NAMALWA (cell line): Measurements from ENCODE around the gene GLRA3.
"Not testable (repeated sequence)": the region's sequence is repeated elsewhere in the genome, so short reads cannot be mapped to it uniquely, and the experiment has no call there.

ENCODE experiments used
- DNase-seq: peaks from one replicate; pipeline ENCODE4 v3.0.0-alpha.2; 2015; ENCODE audit warnings: low spot score

GLRA3 gene

DNA sequence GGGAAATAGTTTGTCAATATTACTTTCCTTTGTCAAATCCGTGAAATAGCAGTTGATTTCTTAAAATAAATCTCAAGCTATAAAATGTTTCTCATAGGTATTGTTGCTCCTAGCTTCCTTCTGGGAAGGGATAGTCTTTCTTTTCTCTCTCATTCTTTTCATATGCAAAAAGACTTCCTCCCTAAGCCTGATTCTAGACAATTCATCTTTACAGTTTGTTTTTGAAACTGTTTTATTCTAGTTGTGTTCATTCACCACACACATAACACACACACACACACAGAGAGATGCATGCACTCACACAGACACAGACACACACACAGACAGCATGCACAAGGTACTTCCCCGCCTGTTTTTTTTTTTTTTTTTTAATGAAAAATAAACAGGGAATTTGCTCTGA is 18.2 kb downstream of the GLRA3 start:
- no peak for DNase-seq

DNA sequence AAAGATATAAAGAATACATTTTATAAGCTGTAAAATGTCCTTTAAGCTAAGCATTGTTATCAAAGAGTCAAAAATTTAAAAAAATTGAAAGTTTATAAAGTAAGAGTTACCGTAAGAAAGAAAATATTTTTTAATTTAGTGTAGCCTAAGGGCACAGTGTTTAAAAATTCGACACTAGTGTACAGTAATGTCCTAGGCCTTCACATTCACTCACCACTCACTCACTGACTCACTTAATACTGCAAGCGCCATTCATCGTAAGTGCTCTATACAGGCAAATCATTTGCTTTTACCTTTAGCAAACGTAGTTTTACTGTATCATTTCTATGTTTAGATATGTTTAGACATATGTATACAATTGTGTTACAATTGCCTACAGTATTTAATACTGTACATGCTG is 20.2 kb downstream of the GLRA3 start:
- no peak for DNase-seq

DNA sequence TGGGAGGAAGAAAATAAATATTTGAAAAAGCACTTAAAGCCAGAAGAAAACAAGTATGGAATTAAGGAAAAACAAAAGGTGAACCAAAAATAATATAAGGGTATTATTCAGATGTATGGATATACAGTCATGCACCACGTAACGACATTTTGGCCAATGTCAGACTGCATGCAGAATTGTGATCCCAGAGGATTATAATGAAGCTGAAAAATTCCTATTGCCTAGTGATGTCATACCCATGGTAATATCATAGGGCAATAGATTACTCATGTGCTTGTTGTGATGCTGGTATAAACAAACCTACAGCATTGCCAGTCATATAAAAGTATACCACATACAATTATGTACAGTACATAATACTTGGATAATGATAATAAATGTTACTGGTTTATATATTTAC is 20.9 kb downstream of the GLRA3 start:
- no peak for DNase-seq

DNA sequence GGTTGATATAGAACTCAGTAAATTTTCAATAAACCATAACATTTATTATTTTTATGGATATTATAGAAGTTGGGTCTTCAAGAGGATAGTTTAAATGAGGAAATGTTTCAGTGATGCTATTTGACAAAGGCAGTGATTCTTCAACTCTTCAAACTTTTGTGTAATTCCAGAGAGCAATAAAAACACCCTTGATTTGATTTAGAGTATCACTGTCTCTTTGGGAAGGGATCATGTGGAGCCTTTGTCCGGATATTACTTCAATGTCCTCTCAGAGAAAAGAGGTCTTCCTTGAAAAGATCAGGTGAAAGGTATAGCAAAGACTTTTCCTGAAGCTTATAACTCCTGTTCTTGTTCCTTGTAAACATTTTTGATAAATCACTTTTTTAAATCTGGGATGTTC is 23.3 kb downstream of the GLRA3 start:
- no peak for DNase-seq

DNA sequence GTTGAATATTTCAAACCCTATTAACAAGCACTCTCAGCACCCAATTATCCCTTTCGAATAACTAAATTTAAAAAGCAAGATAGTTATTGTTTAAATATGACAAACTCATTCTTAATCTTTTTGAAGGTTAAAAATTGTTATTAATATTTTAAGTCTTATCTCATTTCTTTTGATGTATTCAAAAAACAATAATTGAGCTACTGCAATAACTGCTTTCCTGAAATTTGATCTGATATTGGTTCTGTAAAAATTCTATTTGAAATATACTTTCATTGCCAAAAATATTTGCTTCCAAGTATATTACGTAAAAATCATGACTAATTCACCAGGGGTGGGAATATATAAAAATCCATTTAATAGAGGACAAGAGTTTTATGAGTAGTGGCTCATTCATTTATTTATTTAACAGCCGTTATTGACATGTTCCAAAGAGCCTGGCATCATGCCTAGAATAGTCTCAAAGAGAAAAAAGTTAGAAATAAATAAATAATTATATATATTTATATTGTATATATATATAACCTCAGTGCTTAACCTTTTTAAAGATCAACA is 34.4 kb downstream of the GLRA3 start:
- no peak for DNase-seq

DNA sequence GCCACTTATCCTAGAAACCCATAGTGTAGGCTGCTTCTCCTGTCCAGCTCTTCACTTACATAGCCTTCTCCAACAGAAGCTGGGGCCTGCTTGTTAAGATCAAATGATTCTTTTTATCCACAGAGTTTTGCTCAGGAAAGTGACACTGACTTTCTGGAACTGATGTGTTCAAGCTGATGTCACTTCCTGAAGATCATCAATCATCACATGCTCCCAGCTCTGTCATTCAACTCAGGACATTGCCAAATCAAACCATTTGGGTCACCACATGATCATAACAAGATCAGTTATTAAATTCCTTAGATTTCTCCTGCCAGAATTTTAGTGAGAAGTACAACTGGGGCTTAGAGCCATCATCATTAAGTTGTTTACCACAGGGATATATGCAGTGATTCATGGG is 39.4 kb downstream of the GLRA3 start:
- DNase-seq: no peak

DNA sequence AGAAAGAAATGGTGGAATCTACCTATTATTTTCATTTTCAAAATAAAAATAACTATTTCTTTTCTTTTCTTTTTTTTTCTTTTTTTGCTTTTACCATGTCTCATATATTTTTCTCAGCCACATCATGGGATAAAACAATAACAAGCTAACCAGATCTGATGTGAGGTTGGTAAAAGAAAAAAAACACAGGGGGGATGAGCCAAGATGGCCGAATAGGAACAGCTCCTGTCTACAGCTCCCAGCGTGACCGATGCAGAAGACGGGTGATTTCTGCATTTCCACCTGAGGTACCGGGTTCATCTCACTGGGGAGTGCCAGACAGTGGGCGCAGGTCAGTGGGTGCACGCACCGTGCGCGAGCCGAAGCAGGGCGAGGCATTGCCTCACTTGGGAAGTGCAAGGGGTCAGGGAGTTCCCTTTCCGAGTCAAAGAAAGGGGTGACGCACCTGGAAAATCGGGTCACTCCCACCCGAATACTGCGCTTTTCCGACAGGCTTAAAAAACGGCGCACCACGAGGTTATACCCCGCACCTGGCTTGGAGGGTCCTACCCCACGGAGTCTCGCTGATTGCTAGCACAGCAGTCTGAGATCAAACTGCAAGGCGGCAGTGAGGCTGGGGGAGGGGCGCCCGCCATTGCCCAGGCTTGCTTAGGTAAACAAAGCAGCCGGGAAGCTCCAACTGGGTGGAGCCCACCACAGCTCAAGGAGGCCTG is 50.6 kb downstream of the GLRA3 start:
- DNase-seq: not testable (repeated sequence)

DNA sequence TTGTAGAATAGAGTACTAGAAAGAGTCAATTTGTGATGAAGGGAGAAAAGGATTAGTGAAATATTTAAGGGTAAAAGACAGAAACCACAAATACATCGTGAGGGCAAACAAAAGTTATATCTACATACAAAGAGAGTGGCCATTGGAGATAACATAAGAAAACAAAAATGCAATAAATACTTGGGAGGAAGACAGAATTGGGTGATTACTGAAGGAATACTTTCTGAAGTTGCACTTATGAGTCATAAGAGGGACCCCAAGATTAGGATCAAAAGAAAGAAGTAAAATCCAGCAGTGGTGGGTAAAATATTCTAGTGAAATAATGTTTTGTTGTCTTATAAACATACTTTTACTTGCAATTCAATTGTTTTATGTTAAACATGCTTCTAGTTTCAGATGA is 53.7 kb downstream of the GLRA3 start:
- DNase-seq: no peak

DNA sequence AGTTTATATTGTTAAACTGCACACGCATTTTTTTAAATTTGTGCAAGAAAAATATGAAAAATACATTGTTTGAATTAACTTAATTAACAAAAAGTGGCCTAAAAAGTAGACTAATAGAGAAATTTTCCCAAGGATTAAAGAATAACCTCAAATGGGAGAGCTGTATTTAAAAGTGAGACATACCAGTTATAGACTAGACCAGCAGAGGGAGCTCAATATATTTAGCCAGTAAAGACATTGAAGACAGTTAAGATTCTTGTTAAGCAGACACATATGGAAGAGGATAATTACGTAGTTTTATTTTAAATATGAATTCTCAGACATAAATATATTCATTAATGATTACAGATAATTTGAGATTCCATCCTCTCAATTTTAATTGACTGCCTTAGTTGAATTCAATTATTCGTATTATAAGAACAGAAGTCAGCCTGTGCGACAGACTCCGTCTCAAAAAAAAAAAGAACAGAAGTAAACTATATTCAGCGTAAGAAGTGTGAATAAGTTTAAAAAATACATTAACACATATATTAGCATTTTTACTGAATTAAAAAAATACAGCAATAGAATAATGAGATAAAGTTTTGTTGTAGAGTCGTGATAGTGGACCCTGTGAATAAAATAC is 64.8 kb downstream of the GLRA3 start:
- peak; percentile 75 for DNase-seq

DNA sequence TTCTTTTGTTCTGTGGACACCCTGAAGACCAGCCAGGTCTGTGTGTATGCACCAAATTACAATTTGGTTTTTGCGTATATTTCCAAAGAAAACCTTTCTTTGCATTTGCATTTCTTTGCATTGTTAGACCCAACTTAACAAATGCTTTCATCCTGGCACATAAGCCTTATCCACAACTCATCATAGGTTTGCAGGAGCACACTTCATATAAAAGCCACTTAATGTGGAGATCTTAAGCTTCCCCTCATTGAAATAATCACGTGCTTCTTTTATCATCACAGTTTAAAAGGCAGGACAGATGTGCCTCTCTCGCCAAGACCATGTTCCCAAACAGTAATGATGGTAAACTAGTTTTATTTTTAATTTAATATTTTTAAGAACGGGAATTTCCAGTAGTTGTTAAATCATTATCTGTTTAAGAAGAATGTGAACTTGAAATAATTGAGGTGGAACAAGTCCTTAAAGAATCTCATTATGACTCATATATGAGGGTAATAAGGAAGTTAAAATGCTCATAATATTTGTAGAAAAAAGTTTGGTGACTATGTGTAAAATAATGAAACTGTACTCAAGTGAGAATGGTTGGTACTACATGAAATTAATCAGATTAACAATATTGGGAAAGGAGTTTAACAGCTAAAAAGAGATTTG is 65.5 kb downstream of the GLRA3 start:
- no peak for DNase-seq

DNA sequence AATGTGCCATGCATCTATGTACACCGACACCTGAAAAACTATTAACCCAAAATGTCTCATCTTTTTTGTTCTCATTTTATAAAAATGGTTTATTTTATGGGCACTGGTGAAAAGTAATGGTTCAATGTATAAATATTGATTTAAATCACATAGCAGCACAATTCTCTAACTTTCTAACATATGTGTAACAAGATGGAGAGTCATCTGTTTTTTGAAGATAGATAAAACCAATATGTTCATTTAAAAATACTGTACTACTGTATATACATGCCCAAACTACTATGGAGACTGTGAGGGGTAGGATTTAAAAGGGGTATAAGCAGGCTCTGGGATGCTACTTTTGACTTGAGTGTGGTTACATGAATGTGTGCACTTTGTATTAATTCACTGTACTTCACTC is 67.6 kb downstream of the GLRA3 start:
- DNase-seq: no peak

DNA sequence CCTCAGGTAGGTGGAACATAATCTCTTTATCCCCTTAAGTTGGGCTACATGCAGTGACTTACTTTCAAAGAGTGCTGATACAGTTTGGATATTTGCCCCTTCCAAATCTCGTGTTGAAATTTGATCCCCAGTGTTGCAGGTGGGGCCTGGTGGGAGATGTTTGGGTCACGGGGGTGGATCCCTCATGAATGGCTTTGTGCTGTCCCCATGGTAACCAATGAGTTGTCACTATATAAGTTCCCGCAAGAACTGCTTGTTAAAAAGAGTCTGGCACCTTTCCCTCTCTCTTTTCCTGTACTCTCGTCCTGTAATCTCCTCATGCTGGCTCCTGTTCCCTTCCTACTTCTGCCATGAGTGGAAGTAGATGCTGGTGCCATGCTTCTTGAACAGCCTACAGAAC is 71.3 kb downstream of the GLRA3 start:
- DNase-seq: no peak

DNA sequence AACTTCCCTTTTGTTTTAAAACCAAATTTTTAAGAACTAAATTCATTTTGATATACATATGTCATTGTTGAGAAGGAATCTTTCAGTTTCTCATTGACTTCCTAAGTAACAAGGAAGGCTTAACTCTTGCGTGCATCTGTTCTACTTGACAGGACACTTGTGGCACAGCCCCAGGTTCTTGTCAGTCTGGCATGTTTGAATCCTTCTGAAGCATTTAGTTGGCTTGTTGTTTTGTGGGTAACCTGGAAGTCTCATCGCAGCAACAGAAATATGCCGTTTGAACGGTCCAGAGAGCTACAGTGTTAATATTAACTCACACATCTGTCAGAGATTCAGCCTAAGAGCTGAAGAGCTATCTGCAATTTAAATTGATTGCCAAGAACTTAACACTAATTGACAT is 76.0 kb downstream of the GLRA3 start:
- no peak for DNase-seq

DNA sequence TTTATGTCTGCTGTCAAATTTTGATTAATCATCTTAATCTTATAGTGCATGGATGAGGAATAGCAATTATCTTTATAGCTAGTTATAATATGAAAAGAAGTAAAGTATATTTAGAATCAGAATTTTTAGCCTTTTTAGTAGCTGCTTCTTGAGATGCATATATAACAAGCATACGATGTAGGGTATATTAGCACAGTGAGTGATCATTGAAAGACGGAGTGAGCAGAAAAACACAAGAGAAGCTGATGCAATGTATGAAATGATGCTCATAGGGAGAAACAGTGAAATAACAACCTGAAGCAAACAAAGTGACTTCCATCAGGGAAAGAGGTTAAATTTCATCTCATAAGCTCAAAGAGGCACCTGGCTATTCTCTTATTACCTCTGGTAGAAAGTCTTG is 77.0 kb downstream of the GLRA3 start:
- no peak for DNase-seq

DNA sequence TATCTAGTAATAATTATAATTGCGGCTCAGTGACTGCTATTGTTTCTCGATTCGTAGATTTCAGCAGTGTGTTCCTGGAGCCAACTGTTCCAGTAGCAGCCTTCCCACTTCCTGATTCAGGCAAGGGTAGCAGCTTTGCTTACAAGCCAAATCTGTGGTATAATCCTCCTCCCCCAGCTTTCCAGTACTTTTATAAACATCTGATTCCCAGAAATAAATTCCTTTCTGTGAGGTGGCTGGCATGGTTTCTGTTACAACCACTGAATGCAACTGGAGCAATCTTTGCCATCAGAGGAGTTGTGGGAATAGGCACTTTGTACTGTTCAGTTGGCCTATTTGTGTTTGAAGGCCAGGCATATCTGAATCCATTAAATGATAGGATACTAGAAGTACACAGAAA is 80.0 kb downstream of the GLRA3 start:
- DNase-seq: no peak

DNA sequence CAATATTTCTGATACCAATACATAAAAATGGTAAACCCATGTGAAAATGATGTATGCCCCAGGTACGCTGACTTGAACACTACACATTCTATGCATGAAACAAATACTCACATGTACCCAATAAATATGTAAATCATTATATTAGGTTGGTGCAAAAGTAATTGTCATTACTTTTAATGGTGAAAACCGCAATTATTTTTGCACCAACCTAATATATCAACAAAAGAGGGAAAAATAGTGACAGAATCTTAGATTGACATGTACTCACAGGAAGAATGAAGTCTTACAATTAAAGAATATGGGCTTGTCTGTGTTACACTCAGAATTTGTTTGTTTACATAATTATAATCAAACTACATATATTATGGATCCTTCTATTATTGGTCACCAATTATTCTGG is 82.3 kb downstream of the GLRA3 start:
- no peak for DNase-seq

DNA sequence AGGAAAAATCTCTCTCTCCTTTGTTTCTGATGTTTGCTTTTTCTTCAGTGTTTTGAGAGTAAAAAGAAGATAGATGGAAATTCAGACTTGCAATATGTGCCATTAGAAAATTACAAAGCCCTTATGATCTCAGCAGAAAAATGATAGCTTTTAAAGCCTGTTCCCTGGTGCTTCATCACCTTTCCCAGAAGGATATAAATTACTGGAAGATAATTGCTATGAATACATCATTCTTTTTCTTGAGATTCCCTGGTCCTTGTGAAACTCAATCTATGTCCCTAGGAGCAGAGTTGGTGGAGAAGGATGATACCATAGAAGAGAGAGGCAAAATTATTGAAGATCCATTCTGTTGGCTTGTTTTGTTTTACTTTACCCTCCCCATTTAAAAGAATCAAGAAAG is 86.5 kb downstream of the GLRA3 start:
- no peak for DNase-seq

DNA sequence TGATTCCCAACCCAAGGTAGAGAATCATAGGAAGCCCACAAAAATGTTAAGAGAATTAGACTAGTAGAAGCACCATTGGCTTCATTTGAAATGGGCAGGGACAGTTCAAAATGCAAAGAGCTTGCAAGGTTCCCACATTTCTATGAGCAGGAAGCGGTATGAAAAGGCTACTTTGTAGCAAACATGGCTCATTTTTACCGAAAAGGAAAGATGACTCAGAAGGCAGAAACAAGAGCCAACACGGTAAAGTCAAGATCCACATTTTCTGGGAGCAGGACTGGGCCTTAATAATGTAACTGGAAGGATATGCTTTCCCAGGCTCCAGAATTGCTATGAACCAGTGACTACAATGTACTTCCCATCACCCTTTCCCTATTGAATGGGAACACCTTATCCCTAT is 89.5 kb downstream of the GLRA3 start:
- no peak for DNase-seq

DNA sequence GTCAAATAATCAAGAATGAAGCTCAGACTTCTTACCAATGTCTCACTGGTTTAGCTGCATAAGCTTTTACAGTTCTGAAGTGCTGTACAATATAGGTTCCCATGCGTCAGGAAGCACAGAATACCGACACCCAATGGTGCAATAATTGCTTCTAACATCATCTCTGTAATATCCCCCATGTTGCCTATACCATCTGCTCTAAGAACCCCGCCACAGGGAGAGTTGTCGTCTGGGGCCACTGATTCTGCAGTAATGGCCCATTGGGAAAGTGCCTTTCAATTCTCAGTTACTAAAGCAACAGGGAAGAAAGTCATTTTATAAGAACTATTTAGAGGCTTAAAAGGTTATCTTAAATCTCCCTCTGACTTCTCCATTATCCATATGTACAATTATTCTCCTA is 94.9 kb downstream of the GLRA3 start:
- no peak for DNase-seq

DNA sequence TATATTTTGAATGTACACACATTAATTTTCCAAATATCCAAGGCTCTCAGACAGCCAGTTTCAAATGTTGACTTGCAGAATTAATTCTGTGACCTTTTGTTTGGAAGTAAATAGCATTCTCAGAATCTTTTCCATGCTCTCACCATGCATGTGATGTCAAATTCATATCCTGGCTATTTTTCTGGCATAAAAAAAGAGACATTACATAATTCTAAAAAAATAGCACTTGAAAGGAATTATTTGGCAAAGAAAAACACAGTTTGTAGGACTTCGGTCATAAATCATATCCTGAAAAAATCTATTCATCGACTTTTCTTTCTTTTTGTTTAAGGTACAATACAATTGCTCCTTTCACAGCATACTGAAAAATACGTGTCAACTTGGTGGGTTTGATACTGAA is 111.2 kb downstream of the GLRA3 start:
- no peak for DNase-seq

DNA sequence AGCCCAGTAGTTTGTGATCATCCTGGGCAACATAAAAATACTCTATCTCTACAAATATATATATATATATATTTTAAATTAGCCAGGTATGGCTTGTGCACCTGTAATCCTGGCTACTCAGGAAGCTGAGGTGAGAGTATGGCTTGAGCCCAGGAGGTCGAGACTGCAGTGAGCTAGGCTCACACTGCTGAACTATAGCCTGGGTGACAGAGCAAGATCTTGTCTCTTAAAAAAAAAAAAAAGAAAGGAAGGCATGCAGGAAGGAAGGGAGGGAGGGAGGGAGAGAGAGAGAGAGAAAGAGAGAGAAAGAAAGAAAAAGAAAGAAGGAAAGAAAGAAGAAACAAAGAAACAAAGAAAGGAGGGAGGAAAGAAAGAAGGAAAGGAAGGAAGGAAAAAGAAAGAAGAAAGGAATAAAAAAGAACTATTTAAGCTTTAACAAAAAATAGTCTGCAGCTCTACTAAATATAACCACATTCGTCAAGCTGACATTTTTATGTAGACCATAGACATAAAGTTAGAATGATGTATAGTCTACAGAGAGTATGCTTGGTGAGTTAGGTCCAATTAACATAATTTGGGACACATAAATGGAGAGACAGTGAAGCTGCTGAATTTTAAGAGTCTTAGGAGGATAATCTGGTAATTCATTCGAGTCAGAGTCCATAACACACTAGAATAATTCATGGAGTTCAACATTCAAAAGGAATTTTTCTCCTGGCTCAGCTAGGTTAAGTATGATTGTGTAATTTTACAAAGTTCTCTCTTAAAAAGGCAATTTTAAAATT is 111.9 kb downstream of the GLRA3 start:
- DNase-seq: no peak

DNA sequence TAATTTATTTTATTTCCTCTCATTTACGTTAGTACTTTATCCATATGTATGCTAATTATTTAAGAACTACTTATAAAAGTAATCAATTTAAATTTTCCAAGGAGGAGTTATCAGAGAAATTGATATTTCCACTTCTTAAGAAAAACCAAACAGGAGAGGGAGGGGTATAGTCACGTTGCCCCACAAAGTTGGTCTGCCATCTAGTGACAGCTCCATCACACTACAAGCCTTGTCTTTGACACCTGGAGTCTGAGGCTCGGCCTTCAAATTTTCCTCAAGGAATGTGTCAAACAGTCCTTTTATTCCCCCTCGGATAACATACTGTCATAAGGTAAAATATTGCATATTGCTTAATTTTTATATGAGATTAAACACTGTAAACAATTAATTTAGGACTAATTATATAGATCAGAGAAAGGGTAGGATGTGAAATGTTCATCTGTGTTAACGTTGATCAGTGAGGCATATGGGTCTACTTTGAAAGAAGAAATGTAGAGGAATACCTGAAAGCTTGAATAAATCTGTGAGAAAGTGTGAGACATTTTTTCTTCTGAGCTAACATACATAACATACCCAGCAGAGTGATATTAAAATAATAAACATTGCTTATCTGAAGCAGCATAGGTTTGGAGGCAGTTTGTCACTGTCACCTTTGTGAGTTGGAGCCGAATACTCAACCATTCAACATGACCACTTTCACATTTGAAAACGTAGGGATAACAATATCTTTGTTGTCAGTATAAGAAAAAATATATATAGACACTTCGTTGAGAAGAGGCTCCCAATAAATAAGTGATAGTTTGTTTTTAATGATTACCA is 114.4 kb downstream of the GLRA3 start:
- peak; percentile 60 for DNase-seq
